ENCODE results near the gene EDEM1.
"Not testable (repeated sequence)": the region's sequence is repeated elsewhere in the genome, so short reads cannot be mapped to it uniquely, and the experiment has no call there.

The EDEM1 gene

DNA sequence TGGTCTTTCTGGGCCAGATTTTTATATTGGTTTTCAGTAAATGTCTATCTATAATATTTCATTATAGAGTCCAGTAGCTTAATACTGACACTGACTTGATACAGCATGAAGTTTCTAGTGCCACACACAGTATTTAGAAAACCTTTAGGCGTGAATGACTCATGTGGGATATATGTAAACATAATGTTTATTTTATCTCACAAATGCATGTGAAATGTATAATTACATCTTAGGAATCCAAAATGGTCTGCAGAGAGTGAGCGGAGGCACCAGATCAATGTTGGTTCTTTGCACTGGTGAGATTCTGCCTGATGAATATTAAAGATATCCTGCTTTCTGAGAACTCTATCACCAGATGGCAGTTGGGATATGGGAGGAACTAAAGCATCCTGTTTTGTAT, 8.5 kb upstream of the EDEM1 start:
- not testable (repeated sequence) for DNase-seq (ENCODE audit: low read depth)

DNA sequence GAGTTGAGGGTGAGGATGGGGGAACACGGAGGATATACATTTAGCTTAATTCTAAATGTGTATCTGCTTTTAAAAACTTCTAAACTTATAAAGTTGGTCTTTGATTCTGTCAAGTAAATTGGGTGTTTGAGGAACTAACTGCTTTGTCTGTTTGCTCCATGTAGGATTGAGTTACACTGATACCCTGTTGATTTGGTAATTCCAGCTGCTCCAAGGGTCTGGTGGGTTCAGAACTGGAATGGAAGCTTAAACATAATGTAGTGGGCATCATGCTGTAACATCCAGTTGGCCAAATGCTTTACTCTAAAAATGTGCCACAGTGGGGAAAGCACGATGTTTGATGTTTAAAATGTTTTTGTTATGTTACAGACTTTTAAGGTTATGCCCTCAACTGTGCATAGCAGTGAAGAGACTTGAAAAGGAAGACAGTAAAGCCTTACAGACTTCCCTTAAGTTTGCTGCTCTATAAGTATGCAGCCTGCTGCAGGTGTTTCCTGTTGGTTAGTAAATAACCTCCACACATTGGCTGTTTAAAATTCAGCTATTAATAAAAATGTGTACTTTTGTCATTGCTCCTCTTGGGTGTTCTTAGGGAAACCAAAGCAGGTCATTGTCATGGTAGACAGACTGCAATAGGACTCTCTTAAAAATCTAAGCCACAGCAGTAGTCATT, 5.9 kb upstream of the EDEM1 start:
- no peak for DNase-seq (ENCODE audit: low read depth)

DNA sequence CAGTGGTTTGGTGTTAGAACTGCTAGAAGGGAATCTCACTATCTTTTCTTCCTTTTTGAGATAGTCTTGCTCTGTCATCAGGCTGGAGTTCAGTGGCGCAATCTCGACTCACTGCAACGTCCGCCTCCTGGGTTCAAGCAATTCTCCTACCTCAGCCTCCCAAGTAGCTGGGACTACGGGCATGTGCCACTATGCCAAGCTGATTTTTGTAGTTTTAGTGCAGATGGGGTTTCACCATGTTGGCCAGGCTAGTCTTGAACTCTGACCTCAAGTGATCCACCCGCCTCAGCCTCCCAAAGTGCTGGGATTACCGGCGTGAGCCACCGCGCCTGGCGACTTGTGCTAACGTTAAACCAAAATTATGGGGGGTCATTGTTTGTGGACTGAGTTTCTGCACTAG, 3.8 kb upstream of the EDEM1 start:
- not testable (repeated sequence) for DNase-seq (ENCODE audit: low read depth)

DNA sequence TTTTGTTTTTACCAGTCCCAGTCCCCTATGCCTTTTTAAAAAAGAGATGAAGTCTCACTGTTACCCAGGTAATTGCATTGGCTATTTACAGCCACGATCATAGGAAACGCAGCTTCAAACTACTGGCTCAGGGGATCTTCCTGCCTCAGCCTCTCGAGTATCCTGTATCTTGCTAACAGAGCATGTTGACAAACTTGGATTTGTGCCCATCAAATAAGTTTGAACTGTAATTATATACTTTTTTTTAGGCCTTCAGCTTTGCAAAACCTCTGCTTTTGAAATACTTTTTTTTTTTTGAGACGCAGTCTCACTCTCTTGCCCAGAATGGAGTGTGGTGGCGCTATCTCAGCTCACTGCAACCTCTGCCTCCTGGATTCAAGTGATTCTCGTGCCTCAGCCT, 3.0 kb upstream of the EDEM1 start:
- no peak for DNase-seq (ENCODE audit: low read depth)

DNA sequence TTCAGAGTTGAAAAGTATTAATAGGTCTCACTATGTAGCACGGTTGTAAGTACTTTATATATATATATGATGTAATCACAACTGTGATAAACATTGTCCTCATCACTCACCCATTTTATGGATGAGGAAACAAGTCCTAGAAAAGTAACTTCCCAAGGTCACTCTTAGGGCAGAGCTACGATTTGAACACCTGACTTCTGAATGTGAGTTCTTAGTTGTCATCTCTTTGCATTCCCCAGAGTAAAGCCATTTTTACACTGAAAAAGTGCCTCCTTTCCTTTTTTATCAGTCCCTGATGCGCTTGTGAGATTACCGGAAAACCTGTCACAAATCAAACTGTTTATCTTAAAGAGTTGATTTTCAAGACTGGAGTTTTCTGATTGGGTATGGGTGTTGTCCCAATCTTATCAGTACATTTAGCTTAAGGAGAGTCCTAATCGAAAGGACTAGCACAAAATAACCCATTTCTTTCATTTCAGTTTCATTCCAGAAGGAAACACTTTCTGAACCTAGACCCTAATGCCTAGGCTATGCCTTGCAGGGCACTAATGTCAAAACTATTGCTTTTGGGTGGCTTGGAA, 2.3 kb upstream of the EDEM1 start:
- DNase-seq (ENCODE audit: low read depth), result no peak

DNA sequence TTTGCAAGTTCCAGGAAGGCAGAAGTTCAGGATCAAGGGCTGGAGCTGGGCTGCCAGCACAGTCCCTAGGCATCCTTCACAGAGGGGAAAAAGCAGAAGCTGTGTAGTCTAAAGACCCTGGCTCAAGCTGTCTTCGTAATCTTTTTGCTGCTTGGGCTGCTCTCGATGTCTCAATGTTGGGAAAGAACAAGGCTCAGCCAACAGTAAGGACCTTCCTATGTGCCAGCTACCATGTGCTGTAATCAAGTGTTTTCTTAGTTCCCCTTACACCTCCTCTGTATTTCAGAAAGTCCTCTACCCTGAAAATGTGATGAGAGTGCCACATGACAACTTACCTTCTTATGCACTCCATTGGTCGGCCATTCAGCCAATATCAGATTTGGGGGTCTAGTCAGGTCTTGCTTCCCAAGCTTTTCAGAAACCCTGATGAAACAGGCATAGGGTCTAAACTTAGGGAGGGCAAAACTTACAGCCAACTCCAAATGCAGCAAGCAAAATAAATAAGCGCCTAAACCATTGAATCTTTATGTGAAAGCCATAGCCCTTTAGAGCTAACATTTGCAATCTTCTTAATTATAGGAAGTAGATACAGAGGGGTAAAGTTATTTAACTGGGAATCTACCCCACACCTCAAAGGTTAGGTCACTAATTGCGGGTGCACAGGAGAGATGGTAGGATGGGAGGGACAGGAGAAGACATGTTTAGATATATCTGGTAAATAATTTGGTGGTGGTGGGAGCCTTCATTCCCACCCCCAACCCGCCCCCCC, 1.2 kb upstream of the EDEM1 start:
- DNase-seq (ENCODE audit: low read depth), result no peak

DNA sequence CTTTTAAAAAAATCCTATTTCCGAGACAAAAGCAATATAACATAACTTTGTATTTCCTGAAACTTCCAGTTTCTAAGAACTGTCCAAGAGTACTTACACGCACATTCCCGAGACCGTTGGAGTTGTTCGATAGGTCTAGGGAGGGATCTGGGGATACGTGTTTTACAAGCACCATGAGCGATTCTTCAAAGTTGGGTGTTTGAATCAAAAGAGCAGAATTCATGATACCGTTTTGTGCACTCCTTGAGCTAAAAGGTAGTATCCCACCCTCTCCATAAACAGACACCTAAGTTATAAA, 700 bp upstream of the EDEM1 start:
- no peak for DNase-seq (ENCODE audit: low read depth)

DNA sequence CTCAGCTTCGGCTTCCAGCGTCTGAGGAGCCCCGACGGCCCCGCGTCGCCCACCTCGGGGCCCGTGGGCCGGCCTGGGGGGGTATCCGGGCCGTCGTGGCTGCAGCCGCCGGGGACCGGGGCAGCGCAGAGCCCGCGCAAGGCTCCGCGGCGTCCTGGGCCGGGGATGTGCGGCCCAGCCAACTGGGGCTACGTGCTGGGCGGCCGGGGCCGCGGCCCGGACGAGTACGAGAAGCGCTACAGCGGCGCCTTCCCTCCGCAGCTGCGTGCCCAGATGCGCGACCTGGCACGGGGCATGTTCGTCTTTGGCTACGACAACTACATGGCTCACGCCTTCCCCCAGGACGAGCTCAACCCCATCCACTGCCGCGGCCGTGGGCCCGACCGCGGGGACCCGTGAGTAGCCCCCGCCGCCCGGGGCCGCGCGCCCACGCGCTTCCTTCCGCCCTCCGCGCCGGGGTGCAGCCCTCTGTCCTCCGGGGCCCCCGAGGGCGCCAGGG, 462 bp downstream of the EDEM1 start:
- DNase-seq (ENCODE audit: low read depth), result peak; percentile 53

DNA sequence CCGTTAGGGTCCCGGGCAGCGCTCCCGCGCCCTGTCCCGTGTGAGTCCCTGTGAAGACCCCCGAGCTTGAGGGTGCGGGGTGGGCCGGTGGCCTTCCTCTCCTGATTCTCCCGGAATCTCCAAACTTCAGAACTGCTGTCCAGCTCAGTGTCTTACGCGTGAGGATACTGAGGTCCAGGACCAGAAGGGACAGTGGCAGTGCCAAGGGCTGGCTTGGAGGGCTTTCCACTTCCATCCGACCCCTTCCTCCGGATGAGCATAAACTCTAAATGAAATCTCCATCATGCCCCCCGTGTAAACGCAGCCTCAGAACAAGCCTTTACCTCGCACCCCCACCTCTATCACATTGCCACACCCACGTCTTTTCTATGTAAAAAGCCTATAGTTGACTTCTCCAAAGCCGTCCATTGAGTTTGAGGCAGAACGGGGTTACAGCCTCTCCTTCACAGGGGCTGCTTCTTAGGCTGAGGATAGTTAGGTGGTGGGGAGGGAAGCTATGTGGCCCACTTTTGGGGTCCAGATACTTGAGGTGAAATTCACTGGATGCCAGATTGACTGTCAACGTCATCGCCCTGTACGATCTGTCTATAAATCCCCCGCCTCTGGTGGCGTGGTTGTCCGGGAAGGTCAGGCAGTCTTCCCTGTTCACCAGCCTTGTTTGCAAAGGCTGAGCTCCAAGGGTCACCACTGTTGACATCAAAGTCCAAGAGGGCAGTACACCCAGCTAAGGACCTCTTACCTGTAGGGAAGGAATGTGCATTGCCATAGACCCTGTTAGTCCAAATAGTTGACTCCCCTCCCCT, 1.1 kb downstream of the EDEM1 start:
- DNase-seq (ENCODE audit: low read depth), result peak; percentile 24

DNA sequence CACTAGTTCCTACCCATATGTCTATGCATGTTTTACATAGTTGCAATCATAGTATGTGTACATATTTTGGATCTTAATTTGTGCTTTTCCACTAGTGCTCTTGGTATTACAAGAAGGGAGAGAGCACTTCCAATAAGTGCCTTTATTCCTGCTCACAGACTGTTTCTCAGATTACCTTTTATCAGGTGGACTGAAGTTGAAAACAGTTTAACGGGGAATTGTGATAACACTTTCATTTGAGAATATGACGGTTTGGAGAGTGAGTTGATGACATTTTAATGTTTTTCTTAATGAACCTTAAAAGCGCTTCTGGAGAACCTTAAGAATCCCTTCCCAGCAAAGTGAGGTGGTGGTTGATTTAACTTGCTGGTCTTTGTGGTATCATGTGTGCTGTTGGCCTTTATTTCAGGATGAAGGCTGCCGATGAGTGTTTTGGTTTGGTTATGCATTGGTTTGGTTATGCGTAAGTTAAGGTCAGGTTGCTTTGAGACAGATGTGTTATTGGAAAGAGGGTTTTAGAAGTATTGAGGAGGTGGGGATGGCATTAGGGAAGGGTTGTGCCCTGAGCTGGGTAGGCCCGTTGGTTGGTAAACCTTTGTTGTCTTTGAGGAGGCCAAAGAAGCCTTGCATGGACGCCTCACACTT, 2.8 kb downstream of the EDEM1 start:
- no peak for DNase-seq (ENCODE audit: low read depth)

DNA sequence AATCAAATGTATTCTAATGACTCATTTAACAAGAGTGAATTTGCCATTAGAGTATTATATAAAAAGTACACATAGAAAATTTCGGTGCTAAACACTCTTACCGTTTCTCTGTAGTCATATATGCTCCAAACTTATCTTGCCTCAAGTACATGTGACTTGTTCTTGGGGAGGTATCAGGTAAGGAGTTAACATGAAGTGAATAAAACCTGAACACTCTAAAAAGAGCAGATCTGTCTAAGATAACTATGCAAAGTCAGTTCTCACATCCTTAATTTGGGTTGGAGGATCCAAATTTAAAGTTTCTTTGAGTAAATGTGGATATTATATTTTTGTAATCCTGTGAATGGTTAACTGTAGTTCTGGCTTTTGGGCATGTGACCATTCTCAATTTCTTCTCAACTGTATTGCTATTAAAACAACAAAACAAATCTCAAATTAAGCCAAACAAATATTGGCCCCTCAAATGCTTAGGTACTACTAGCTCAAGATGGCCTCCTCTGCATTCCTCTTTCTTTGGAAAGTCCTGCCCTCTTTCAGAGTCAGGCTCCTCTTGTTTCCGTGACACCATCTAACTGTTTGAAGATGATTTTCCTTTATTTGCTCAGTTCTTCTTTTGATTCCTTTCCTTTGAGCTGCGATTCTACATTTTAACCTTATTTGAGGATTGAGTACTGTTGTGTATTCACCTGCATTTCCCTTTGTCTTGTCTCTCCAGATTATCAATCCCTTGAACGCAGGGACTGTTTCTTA, 4.2 kb downstream of the EDEM1 start:
- no peak for DNase-seq (ENCODE audit: low read depth)

DNA sequence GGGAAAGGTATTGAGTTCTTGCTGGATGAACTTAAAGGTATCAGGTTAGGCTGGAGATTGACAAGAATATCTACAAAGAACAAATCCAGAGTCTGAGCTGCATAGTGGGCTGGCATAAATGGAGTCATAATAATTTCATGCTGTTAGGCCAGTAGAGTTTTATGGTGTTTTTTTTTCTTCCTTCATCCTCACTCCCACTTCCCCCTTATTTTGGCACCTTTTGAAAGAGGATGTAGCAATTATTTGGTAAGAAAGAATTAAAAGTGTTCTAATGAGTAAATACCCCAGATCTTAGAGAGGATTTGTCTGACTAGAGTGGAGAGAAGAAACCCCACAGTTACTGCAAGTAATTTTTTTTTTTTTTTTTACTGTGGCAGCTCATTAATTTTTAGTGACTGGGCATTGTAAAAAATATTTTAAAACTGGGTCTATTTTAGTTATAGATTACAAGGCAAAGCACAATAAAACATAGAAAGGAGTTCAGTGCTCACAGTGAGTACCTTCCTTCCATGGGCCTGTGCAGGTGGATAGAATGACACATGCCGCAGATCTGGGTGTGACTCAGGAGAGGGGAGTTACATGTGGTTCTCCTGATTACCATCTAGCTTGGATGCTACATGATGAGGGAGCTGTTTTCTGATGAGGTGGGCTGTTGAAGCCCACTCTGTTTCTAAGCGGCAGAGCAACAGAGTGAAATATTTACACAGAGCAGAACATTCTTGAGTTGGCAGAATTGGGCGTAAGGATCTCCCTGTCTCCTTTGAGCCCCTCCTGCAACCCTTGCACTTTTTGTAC, 5.3 kb downstream of the EDEM1 start:
- DNase-seq (ENCODE audit: low read depth), result no peak

DNA sequence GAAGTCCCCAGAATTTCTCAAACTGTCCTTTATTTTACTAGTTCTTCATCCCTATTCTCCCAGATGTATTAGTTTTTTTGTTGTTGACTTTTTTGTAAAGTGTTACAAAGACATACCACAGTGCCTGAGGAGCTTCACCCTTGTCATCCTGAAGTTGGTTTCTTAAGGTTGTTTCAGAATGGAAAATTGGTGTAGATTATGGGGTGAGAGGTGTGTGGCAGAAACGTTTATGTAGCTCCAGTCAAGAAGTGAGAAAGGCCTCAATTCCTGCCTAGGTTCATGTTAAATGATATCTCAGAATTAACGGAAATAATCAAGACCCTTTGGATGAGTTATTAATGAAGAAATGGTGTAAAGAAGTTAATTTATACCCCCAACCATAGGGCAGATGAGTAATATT, 6.8 kb downstream of the EDEM1 start:
- no peak for DNase-seq (ENCODE audit: low read depth)

DNA sequence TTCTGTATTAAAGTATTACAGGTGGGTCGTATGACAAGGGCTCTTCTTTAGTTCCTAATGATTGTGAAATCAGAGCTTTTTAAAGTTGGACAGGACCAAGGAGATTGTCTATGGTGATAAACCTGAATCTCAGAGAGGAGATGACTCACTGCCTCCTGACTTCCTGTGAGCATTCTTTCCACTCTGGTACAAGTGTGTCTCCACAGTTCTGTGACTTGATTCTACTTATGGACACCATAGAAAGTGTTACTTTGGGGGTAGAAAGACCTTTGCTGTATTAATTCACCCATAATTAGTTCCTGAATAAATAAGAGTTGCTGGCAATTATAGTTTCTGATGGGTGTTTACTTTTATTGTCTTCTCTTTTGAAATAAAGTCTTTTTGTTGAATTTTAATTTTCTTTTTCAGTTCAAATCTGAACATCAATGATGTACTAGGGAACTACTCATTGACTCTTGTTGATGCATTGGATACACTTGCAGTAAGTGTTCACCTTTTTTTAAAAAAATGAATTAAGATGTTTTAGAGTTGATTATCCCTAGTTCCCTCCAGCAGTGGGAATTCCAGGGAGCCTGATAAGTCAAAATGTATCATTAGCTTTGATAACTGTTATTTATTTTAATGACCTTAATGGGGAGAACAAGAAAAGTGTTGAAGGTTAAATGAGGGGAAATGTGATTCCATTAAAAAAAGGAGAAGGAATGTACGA, 7.4 kb downstream of the EDEM1 start:
- DNase-seq (ENCODE audit: low read depth), result no peak

DNA sequence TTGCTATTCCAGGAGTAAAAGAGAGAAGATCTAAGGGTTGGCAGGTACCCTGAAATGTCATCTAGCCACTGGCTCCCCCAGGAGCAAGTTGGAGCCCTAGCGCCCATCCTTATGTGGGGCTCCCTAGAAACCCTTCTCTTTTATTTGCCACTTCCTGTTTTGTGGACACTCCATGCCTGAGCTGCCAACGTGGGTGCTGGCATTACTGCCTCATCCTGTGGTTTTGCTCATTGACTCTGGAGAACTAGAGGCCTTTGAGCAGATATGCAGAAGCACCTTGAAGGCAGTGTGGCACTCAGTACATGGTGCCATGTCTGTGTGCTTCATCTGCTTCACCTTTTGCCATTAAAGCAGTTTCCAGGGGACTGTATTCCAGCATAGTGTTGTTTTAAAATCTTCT, 8.1 kb downstream of the EDEM1 start:
- no peak for DNase-seq (ENCODE audit: low read depth)

DNA sequence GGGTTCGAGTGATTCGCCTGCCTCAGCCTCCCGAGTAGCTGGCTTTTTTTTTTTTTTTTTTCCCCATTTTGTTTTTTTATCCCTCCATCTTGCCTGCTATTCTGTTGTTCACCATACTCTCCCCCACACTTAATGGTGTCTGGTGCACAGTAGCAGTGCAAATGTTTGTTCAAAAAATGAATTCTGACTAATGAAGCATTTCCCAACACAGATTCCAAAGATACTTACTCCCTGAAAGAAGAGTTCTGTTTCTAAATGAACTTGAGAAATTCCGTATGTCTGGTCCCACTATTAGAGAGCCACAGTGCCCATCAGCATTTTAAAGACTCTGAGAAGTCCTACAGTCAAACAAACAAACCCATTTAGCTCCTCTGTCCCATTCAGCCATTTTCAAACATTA, 9.5 kb downstream of the EDEM1 start:
- DNase-seq (ENCODE audit: low read depth), result no peak

DNA sequence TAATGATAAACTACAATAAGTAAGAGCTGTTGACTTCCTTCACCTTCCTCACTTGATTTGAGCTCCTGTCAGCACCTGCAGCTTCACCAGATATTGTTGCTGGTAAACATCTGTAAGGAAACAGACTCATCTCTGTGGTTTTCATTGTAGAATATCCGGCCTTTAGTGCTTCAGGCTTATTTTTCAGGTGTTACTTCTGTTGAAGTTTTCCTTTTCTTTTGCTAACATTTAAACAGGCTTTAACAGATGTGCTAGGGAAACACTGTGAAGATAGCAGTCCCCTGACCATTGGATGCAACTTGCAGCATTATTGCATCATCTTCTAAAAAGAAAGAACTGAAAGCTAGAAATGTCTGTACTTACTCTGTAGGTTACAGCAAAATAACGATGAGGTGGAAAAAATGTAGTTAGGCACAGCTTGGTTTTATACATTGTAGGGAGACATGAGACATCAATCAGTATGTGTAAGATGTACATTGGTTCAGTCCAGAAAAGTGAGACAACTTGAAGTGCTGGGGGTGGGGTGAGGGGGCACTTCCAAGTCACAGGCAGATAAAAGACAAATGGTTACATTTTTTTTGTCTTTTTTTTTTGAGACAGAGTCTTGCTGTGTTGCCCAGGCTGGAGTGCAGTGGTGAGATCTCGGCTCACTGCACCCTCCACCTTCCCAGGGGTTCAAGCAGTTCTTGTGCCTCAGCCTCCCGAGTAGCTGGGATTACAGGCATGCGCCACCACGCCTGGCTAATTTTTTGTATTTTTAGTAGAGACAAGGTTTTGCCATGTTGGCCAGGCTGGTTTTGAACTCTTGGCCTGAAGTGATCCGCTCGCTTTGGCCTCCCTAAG, 10.2 kb downstream of the EDEM1 start:
- no peak for DNase-seq (ENCODE audit: low read depth)

DNA sequence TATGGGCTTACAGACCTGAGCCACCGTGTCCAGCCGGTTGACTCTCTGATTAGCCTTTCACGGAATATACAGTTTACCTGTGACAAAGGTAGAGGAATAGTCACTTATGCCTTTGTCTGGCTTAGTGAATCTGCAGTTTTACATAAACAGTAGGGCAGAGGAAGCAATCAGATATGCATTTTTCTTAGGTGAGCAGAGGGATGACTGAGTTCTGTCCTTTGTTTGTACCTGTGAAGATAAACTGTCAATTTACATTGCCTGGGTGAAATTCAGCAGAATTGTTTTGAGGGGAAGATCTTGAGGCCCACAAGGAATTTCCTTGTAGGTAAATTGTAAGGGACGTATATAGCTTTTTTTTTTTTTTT, 10.8 kb downstream of the EDEM1 start:
- DNase-seq (ENCODE audit: low read depth), result no peak

All from stimulated activated CD8-positive, alpha-beta memory T cell treated with anti-CD3 and anti-CD28 coated beads, Interleukin-12 subunit alpha, Interleukin-12 subunit beta, amount 100 ng/mL, for 4 hours (primary cell).